IMR-90 (cell line): ENCODE measurements around the gene CTSS.

Experiments
- CEBPB ChIP-seq: IDR thresholded peaks from 2 replicates; pipeline ENCODE4 v1.6.1; 2012; ENCODE audit warnings: low read depth, low read length, improper control_type of control experiment
- CTCF ChIP-seq: conservative IDR thresholded peaks from 2 replicates; pipeline ENCODE4 v1.5.1; 2012; ENCODE audit warnings: mild to moderate bottlenecking, low read depth, low read length, improper control_type of control experiment
- FOS ChIP-seq: fragments of 150-350 bp; IDR thresholded peaks from 2 replicates; pipeline ENCODE4 v1.6.1; 2016; ENCODE audit warnings: low read depth, low read length
- NFE2L2 ChIP-seq: fragments of 150-350 bp; IDR thresholded peaks from 2 replicates; pipeline ENCODE4 v1.6.1; 2016; ENCODE audit warnings: low read depth, mild to moderate bottlenecking, low read length
- POLR2A ChIP-seq: IDR thresholded peaks from 2 replicates; pipeline ENCODE4 v1.6.1; 2012; ENCODE audit warnings: mild to moderate bottlenecking, low read depth, low read length
- RFX5 ChIP-seq: IDR thresholded peaks from 2 replicates; pipeline ENCODE4 v1.8.0; 2012; ENCODE audit warnings: low read depth, mild to moderate bottlenecking, low read length, moderate library complexity

GRCh38 chr1:150748878-150749719, 16.5 kb downstream of the CTSS start:
- TF ChIP-seq CTCF: no peak
- no peak for TF ChIP-seq FOS
- no peak for TF ChIP-seq RFX5
- no peak for TF ChIP-seq CEBPB
- no peak for TF ChIP-seq POLR2A
- no peak for TF ChIP-seq NFE2L2
